ENCODE measurements around the gene TMEM208.

- TF ChIP-seq EZH2 (IDR thresholded peaks at IDR 0.05) (no peak), POLR2AphosphoS5 (IDR thresholded peaks at IDR 0.05; ENCODE audit: borderline replicate concordance, low read depth, low read length) (no peak), FOXP2 (optimal IDR thresholded peaks at IDR 0.05; ENCODE audit: control extremely low read depth, extremely low read length, insufficient read depth) (no peak)
Measured at GRCh38 chr16:67264866-67265265, 37.9 kb downstream of the TMEM208 start.
